T-cell (primary cell): ENCODE measurements around the gene WDR41. TPM values are rescaled to one million over a fixed set of nuclear protein-coding genes. Genes with fewer than 3 reads are reported as not detected.

ENCODE experiments used
- ATAC-seq, 4 experiments: fragments of 200-7000 bp in 3 of 4; fragments of 150-1000 bp in 1 of 4; cut with Tn5 transposase; replicated peaks in 1 of 4; 1 replicate in 3 of 4; 2 replicates in 1 of 4; pipeline ENCODE4 v1.10.0; 2021; ENCODE audit warnings: moderate library complexity in 3 of 4, mild to moderate bottlenecking in 2 of 4, moderate number of reproducible peaks in 1 of 4
- CTCF ChIA-PET, 2 donors: fragments of 300-600 bp; sonication (Branson Sonifier 250); formaldehyde crosslinking; loops; one replicate each; lab custom pipeline; 2022; ENCODE audit warnings: antibody characterized with exemption in 2 of 2; lab: Charles Lee
- POLR2A ChIA-PET, 2 donors: fragments of 300-600 bp; sonication (Branson Sonifier 250); formaldehyde crosslinking; loops; one replicate each; lab custom pipeline; 2022; ENCODE audit warnings: antibody characterized with exemption in 2 of 2; lab: Charles Lee
- DNase-seq, 35 experiments: peaks; one replicate each; pipeline versions ENCODE4 v3.0.0 to v3.0.0-alpha.2; 2013 to 2023
- H3K27ac ChIP-seq: one replicate; pipeline ENCODE4 v1.5.1; 2013; ENCODE audit warnings: low read length
- H3K27me3 ChIP-seq, 2 experiments: replicated peaks in 1 of 2; 1 replicate in 1 of 2; 2 replicates in 1 of 2; pipeline versions ENCODE4 v1.6.1 to v1.7.0; 2013; ENCODE audit warnings: low read length in 1 of 2, mixed read lengths in 1 of 2; ENCODE audit not compliant: control insufficient read depth in 2 of 2, insufficient read depth in 2 of 2; ENCODE audit errors: extremely low read depth in 1 of 2
- H3K36me3 ChIP-seq, 2 donors: 1 replicate in 1 of 2; 2 replicates in 1 of 2; pipeline versions ENCODE4 v1.6.1 to v1.7.0; 2013; ENCODE audit warnings: low read length in 1 of 2; ENCODE audit not compliant: control insufficient read depth in 2 of 2, insufficient read depth in 1 of 2; ENCODE audit errors: extremely low read depth in 1 of 2
- H3K4me1 ChIP-seq, 2 experiments: 1 replicate in 1 of 2; 2 replicates in 1 of 2; pipeline versions ENCODE4 v1.6.1 to v1.7.0; 2013; ENCODE audit warnings: low read length in 2 of 2, mixed read lengths in 1 of 2; ENCODE audit not compliant: insufficient read depth in 2 of 2, control insufficient read depth in 1 of 2; ENCODE audit errors: extremely low read depth in 1 of 2
- H3K4me3 ChIP-seq, 2 donors: 1 replicate in 1 of 2; 2 replicates in 1 of 2; pipeline versions ENCODE4 v1.5.1 to v1.7.0; 2013; ENCODE audit warnings: mild to moderate bottlenecking in 2 of 2, low read length in 1 of 2, moderate library complexity in 1 of 2; ENCODE audit not compliant: control insufficient read depth in 1 of 2; ENCODE audit errors: extremely low read depth in 1 of 2
- H3K9me3 ChIP-seq: 2 replicates; pipeline ENCODE4 v1.7.0; 2013
- H3K27ac Mint-ChIP-seq, 2 donors: one replicate each; pipeline ENCODE4 v1.8.0; 2020 to 2021; ENCODE audit warnings: mild to moderate bottlenecking in 2 of 2, mixed read lengths in 2 of 2
- H3K27me3 Mint-ChIP-seq, 2 donors: one replicate each; pipeline ENCODE4 v1.8.0; 2021 to 2022; ENCODE audit warnings: mixed read lengths in 2 of 2
- H3K36me3 Mint-ChIP-seq: one replicate; pipeline ENCODE4 v1.8.0; 2021; ENCODE audit warnings: mixed read lengths
- H3K4me1 Mint-ChIP-seq, 3 donors: one replicate each; pipeline ENCODE4 v1.8.0; 2020 to 2022; ENCODE audit warnings: mixed read lengths in 3 of 3, mild to moderate bottlenecking in 1 of 3
- H3K4me3 Mint-ChIP-seq, 3 donors: one replicate each; pipeline ENCODE4 v1.8.0; 2020 to 2022; ENCODE audit warnings: mild to moderate bottlenecking in 3 of 3, mixed read lengths in 3 of 3, moderate library complexity in 3 of 3
- H3K9me3 Mint-ChIP-seq, 3 donors: one replicate each; pipeline ENCODE4 v1.8.0; 2020 to 2022; ENCODE audit warnings: mixed read lengths in 3 of 3
- WGBS: methylation state at CpG from one replicate; pipeline ENCODE4 v1.1.5; 2013; ENCODE audit warnings: missing lambda C conversion rate; ENCODE audit not compliant: insufficient coverage; 5-methylcytosine and 5-hydroxymethylcytosine counted together
- total RNA-seq, 35 experiments: library from RNA in 6 of 35; stranded (reverse) in 6 of 35; fragments of 120-200 nt in 1 of 35; gene quantifications; one replicate each; pipeline versions ENCODE4 v1.2.1 to v1.2.4 and lab custom pipeline; 2013 to 2026

WDR41 gene
- total RNA-seq, 5 donors from 2014 or later (not counting 1 experiment from before 2014, with no cell fraction given), result 8.3 to 13.5 (median 11.7) TPM

GRCh38 chr5:77420940-77421339 lies 71.2 kb downstream of the WDR41 start:
- Mint-ChIP-seq H3K27ac (no peak overlapping the region), H3K9me3 (no peaks in the 10 kb centered on the region), H3K27me3 (peaks cover 15 to 17% of the 10 kb centered on the region in 2 donors), H3K4me1 (no peaks in the 10 kb centered on the region), H3K36me3 (peaks cover 5% of the 10 kb centered on the region), H3K4me3 (no peak overlapping the region)
- CTCF ChIA-PET, result interaction anchor here in 1 of 2 donors (0.6 kb wide), 1 partner anchor 277 kb away, joined by 3 read pairs; no protein-coding TSS in a partner anchor
- no peaks in the 10 kb centered on the region for H3K4me1 ChIP-seq
- POLR2A ChIA-PET, result no interaction called here
- peaks cover 0 to 13% of the 10 kb centered on the region in 2 experiments for H3K27me3 ChIP-seq
- no peaks in the 10 kb centered on the region for H3K36me3 ChIP-seq
- H3K4me3 ChIP-seq, result no peak overlapping the region
- H3K27ac ChIP-seq, result no peak overlapping the region
- DNase-seq (no peak), ATAC-seq (no peak)
- H3K9me3 ChIP-seq, result no peaks in the 10 kb centered on the region
- WGBS, result no CpG with 5 or more reads among the region's 3 CpGs

DNA sequence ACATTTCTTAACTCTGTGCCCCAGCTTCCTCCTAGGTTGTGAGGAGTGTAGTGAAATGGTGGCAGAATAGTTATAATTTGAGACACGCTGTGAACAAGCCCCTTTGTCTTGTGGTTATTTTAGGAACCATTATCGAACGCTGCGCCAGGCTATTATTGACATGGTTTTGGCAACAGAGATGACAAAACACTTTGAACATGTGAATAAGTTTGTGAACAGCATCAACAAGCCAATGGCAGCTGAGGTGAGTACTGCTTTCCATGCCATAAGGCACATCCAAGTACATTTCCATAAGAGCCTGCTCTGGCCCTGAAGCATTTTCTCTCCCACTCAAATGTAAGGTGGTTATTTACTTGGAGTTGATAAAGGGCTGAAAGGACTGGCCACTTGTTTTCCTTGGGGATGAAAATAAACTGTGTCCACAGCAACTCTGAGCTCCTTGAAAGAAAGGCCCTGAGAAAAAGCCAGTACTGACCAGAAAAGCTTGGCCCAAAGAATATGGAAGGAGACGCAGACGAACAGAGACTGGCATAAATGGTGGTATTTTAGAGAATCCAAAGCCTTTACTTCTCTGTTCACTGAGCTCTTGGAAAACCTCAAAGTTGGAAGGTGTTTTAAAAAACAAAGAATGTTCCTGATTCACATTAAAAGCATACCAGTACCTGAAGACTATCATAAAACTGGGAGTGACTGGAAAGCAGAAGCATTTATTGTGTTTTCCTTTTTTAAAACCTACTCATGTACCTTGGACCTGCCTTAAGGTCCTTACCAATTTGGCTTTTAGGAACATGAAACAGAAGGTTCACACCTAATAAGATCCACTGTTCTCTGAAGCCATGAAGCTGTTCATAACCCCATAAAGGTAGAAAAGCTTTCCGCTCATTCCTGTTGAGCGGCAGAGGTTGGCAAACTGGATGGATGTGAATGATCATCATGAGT lies 72.2 kb downstream of the WDR41 start:
- no peak overlapping the region for H3K27ac Mint-ChIP-seq
- CTCF ChIA-PET, result interaction anchor here in 1 of 2 donors (0.6 kb wide), 1 partner anchor 276 kb away, joined by 3 read pairs; no protein-coding TSS in a partner anchor
- no peaks in the 10 kb centered on the region for H3K9me3 Mint-ChIP-seq
- Histone ChIP-seq H3K27ac (no peak overlapping the region), H3K9me3 (no peaks in the 10 kb centered on the region), H3K36me3 (no peaks in the 10 kb centered on the region), H3K4me1 (no peaks in the 10 kb centered on the region), H3K4me3 (no peak overlapping the region), H3K27me3 (peaks cover 0 to 13% of the 10 kb centered on the region in 2 experiments)
- 96% methylated on average over 4 of the region's 8 CpGs for WGBS
- peaks cover under 1% of the 10 kb centered on the region for H3K36me3 Mint-ChIP-seq
- no peaks in the 10 kb centered on the region for H3K4me1 Mint-ChIP-seq
- POLR2A ChIA-PET, result no interaction called here
- H3K4me3 Mint-ChIP-seq, result no peak overlapping the region
- no peak for ATAC-seq
- peaks cover 17 to 21% of the 10 kb centered on the region in 2 donors for H3K27me3 Mint-ChIP-seq
- DNase-seq, result no peak

GRCh38 chr5:77418601-77419581 lies 73.2 kb downstream of the WDR41 start:
- WGBS, result 100% methylated on average over 1 of the region's 13 CpGs
- no peak overlapping the region for H3K4me3 ChIP-seq
- no peaks in the 10 kb centered on the region for H3K4me1 Mint-ChIP-seq
- H3K4me1 ChIP-seq, result no peaks in the 10 kb centered on the region
- no peak overlapping the region for H3K27ac ChIP-seq
- ChIA-PET CTCF (no interaction called here), POLR2A (interaction anchor here in 1 of 2 donors (0.6 kb wide), 1 partner anchor 177 kb away, joined by 3 read pairs; no protein-coding TSS in a partner anchor)
- H3K36me3 ChIP-seq, result no peaks in the 10 kb centered on the region
- H3K36me3 Mint-ChIP-seq, result no peaks in the 10 kb centered on the region
- H3K9me3 Mint-ChIP-seq, result no peaks in the 10 kb centered on the region
- peaks cover 0 to 13% of the 10 kb centered on the region in 2 experiments for H3K27me3 ChIP-seq
- H3K27me3 Mint-ChIP-seq, result peaks cover 17 to 21% of the 10 kb centered on the region in 2 donors
- H3K4me3 Mint-ChIP-seq, result no peak overlapping the region
- DNase-seq (no peak), ATAC-seq (no peak)
- no peaks in the 10 kb centered on the region for H3K9me3 ChIP-seq
- no peak overlapping the region for H3K27ac Mint-ChIP-seq

DNA sequence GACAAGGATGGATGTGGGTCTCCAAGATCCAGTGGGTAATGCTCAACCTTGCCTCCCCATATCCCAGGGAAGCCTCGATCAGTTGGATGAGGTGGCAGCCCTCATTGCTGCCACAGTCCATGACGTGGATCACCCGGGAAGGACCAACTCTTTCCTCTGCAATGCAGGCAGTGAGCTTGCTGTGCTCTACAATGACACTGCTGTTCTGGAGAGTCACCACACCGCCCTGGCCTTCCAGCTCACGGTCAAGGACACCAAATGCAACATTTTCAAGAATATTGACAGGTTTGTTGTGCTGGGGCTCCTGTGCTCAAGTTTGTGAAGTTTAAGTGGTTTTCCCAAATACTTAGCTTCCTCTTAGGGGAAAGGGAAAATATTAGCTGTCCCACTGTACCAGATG lies 74.0 kb downstream of the WDR41 start:
- Histone ChIP-seq H3K27ac (no peak overlapping the region), H3K9me3 (no peaks in the 10 kb centered on the region), H3K4me3 (no peak overlapping the region), H3K4me1 (no peaks in the 10 kb centered on the region), H3K36me3 (no peaks in the 10 kb centered on the region), H3K27me3 (peaks cover 0 to 13% of the 10 kb centered on the region in 2 experiments)
- ATAC-seq (no peak), DNase-seq (no peak)
- H3K9me3 Mint-ChIP-seq, result no peaks in the 10 kb centered on the region
- 68% methylated on average over 2 of the region's 5 CpGs for WGBS
- H3K36me3 Mint-ChIP-seq, result no peaks in the 10 kb centered on the region
- H3K4me3 Mint-ChIP-seq, result no peak overlapping the region
- H3K27me3 Mint-ChIP-seq, result peaks cover 17 to 21% of the 10 kb centered on the region in 2 donors
- CTCF ChIA-PET, result no interaction called here
- POLR2A ChIA-PET, result no interaction called here
- no peaks in the 10 kb centered on the region for H3K4me1 Mint-ChIP-seq
- no peak overlapping the region for H3K27ac Mint-ChIP-seq

- no CpG with 5 or more reads among the region's 7 CpGs for WGBS
- Histone ChIP-seq H3K27ac (no peak overlapping the region), H3K9me3 (no peaks in the 10 kb centered on the region), H3K27me3 (peaks cover 0 to 7% of the 10 kb centered on the region in 2 experiments), H3K4me3 (no peak overlapping the region), H3K36me3 (no peaks in the 10 kb centered on the region), H3K4me1 (peaks cover 0 to 6% of the 10 kb centered on the region in 2 experiments)
- Mint-ChIP-seq H3K27ac (no peak overlapping the region), H3K9me3 (no peaks in the 10 kb centered on the region), H3K27me3 (peaks cover 14 to 18% of the 10 kb centered on the region in 2 donors), H3K4me1 (no peaks in the 10 kb centered on the region), H3K36me3 (no peaks in the 10 kb centered on the region), H3K4me3 (no peak overlapping the region)
- ChIA-PET CTCF (no interaction called here), POLR2A (interaction anchor here in 1 of 2 donors (0.6 kb wide), 1 partner anchor 66 kb away, joined by 4 read pairs; no protein-coding TSS in a partner anchor)
- DNase-seq, result no peak
- no peak for ATAC-seq
Measured at GRCh38 chr5:77413049-77413448, 79.1 kb downstream of the WDR41 start.
